ENCODE results near the gene PIK3AP1. TPM values are rescaled to one million over a fixed set of nuclear protein-coding genes. Genes with fewer than 3 reads are reported as not detected.

The PIK3AP1 gene
- polyA plus RNA-seq, 2 of the 4 experiments (the other 2 are of a cell fraction): 1.6 to 3.2 TPM

DNA sequence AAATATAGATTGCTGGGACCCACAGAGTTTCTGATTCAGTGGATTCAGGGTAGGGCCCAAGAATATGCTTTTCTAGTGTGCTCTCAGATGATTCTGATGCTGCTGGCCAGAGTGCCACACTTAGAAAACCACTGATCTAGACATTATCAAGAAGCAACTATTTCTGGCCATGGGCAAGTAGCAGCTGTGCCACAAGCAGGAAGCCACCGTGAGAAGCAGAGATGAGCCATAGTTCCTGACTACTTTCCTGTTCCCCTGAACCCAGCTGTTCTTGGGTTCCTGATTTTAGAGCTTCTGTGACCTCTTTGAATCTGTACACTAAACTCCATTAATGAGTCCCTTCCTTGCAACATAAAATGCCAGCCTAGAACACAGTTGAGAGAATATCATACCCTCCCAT lies 38.1 kb upstream of the PIK3AP1 start (continued):
- TF ChIP-seq REST (IDR thresholded peaks at IDR 0.05) (no peak), USF2 (IDR thresholded peaks at IDR 0.05) (no peak), KDM5A (IDR thresholded peaks at IDR 0.05) (no peak), JUNB (IDR thresholded peaks at IDR 0.05) (no peak), NFE2L2 (conservative IDR thresholded peaks at IDR 0.05; ENCODE audit: low read length) (no peak), E2F6 (IDR thresholded peaks at IDR 0.05; ENCODE audit: borderline replicate concordance, low read depth) (no peak)
- TF ChIP-seq, protein P1, sequence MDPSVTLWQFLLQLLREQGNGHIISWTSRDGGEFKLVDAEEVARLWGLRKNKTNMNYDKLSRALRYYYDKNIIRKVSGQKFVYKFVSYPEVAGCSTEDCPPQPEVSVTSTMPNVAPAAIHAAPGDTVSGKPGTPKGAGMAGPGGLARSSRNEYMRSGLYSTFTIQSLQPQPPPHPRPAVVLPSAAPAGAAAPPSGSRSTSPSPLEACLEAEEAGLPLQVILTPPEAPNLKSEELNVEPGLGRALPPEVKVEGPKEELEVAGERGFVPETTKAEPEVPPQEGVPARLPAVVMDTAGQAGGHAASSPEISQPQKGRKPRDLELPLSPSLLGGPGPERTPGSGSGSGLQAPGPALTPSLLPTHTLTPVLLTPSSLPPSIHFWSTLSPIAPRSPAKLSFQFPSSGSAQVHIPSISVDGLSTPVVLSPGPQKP (IDR thresholded peaks at IDR 0.05; ENCODE audit: low read depth, low read length): no peak

GRCh38 chr10:96756111-96756903 lies 36.0 kb upstream of the PIK3AP1 start:
- WGBS (ENCODE audit: missing lambda C conversion rate): 70% methylated on average over 5 of the region's 5 CpGs
- H3K9me3 ChIP-seq: no peaks in the 10 kb centered on the region
- ATAC-seq (no peak), FAIRE-seq (no peak), DNase-seq (ENCODE audit: low read depth in 1 of 2, low spot score in 1 of 2) (no peak)
- ChIA-PET CTCF (interaction anchor here (0.5 to 2.1 kb wide), 4 partner anchors 18 to 116 kb away, joined by 3 to 9 read pairs (median 3); no protein-coding TSS in a partner anchor), POLR2A (no interaction called here)
- H3K4me3 ChIP-seq: no peak overlapping the region
- H3K4me1 ChIP-seq: 0 out of 3 replicates have a peak, but pooled peaks cover 4% of the 10 kb centered on the region
- TF ChIP-seq NR3C1 (IDR thresholded peaks at IDR 0.05) (no peak), HEYL (CRISPR knock-in tag; IDR thresholded peaks at IDR 0.05) (no peak), MAZ (IDR thresholded peaks at IDR 0.05; ENCODE audit: borderline replicate concordance, low read depth, low read length) (no peak), MAFK (IDR thresholded peaks at IDR 0.05; ENCODE audit: partially characterized antibody) (no peak), HDAC2 (IDR thresholded peaks at IDR 0.05) (no peak), ESRRA (IDR thresholded peaks at IDR 0.05; ENCODE audit: borderline replicate concordance, low read length) (no peak), GATA3 (IDR thresholded peaks at IDR 0.05; ENCODE audit: borderline replicate concordance) (no peak), HOXB13 (CRISPR knock-in tag; IDR thresholded peaks at IDR 0.05; ENCODE audit: low read depth) (no peak), FOXS1 (CRISPR knock-in tag; IDR thresholded peaks at IDR 0.05) (no peak), NFE2L2 (conservative IDR thresholded peaks at IDR 0.05; ENCODE audit: low read length) (no peak), TP53 (CRISPR knock-in tag; IDR thresholded peaks at IDR 0.05) (no peak), SREBF2 (IDR thresholded peaks at IDR 0.05) (no peak), CHD2 (IDR thresholded peaks at IDR 0.05; ENCODE audit: low read length, partially characterized antibody) (no peak), ZFP36 (IDR thresholded peaks at IDR 0.05; ENCODE audit: borderline replicate concordance, partially characterized antibody) (no peak), KDM5A (IDR thresholded peaks at IDR 0.05) (no peak), EHF (CRISPR knock-in tag; IDR thresholded peaks at IDR 0.05) (no peak), CHD4 (IDR thresholded peaks at IDR 0.05; ENCODE audit: borderline replicate concordance) (no peak)
- TF ChIP-seq, protein P2, sequence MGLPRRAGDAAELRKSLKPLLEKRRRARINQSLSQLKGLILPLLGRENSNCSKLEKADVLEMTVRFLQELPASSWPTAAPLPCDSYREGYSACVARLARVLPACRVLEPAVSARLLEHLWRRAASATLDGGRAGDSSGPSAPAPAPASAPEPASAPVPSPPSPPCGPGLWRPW (IDR thresholded peaks at IDR 0.05): no peak
- no peak overlapping the region for H3K27ac ChIP-seq
- H3K4me2 ChIP-seq: no peak overlapping the region
